HepG2 (cell line): ENCODE data around the gene CDK17. TPM values are rescaled to one million over a fixed set of nuclear protein-coding genes. Genes with fewer than 3 reads are reported as not detected.

Experiments
- ATAC-seq: fragments of 200-7000 bp; cut with Tn5 transposase; 3 replicates; pipeline ENCODE4 v1.9.1; 2020; ENCODE audit warnings: mild to moderate bottlenecking, moderate library complexity
- BruUV-seq: library from RNA; stranded (reverse); fragments of 400-500 nt; replicated peaks from 2 replicates; lab custom pipeline; 2021; lab: Mats Ljungman, UMichigan
- CTCF ChIA-PET: fragments of 300-600 bp; formaldehyde crosslinking; extraction: SDS; loops from one replicate; lab custom pipeline; 2021; ENCODE audit warnings: low total read pairs, inconsistent platforms, low intra/inter-chr PET ratio; lab: Yijun Ruan, JAX
- POLR2A ChIA-PET: fragments of 350-600 bp; sonication (Branson Sonifier 250); formaldehyde crosslinking; loops from one replicate; lab custom pipeline; 2020; ENCODE audit warnings: antibody characterized with exemption, inconsistent platforms; lab: Yijun Ruan, JAX
- DNase-seq: peaks from one replicate; pipeline ENCODE4 v3.0.0-alpha.2; 2015; ENCODE audit warnings: low spot score
- FAIRE-seq: peaks from 3 replicates; lab custom pipeline; 2011; peaks lifted over from hg19 to GRCh38; lab: Jason Lieb, UNC
- H2AFZ ChIP-seq: one replicate; pipeline ENCODE4 v1.6.1; 2011; ENCODE audit warnings: low read length, inconsistent platforms
- H3K27ac ChIP-seq: fragments of 300-600 bp; 3 replicates; pipeline ENCODE4 v1.8.0; 2011; ENCODE audit warnings: mixed run types, mild to moderate bottlenecking, mixed read lengths, low read length, inconsistent platforms; ENCODE audit not compliant: insufficient read depth; ENCODE audit errors: extremely low read length
- H3K27me3 ChIP-seq, 2 experiments: fragments of 200-600 bp in 1 of 2; 2 replicates in 1 of 2; 3 replicates in 1 of 2; pipeline versions ENCODE4 v1.6.0 to v1.8.0; 2011; ENCODE audit warnings: low read length in 2 of 2, mild to moderate bottlenecking in 2 of 2, moderate library complexity in 2 of 2, inconsistent platforms in 1 of 2; ENCODE audit not compliant: insufficient read depth in 2 of 2, control insufficient read depth in 1 of 2
- H3K36me3 ChIP-seq, 2 experiments: fragments of 200-600 bp in 1 of 2; replicated peaks in 1 of 2; 2 replicates in 1 of 2; 3 replicates in 1 of 2; pipeline versions ENCODE4 v1.5.1 to v1.8.0; 2011; ENCODE audit warnings: low read length in 2 of 2, inconsistent platforms in 1 of 2; ENCODE audit not compliant: insufficient read depth in 2 of 2, control insufficient read depth in 1 of 2
- H3K4me1 ChIP-seq: 2 replicates; pipeline ENCODE4 v1.5.1; 2012; ENCODE audit warnings: low read length, inconsistent platforms; ENCODE audit not compliant: insufficient read depth
- H3K4me2 ChIP-seq: 2 replicates; pipeline ENCODE4 v1.6.0; 2011; ENCODE audit warnings: low read depth, low read length, inconsistent platforms
- H3K4me3 ChIP-seq, 3 experiments: fragments of 200-600 bp in 1 of 3; sonication (generic), shearing (Covaris generic) in 1 of 3; replicated peaks in 1 of 3; 2 replicates each; pipeline ENCODE4 v1.5.1; 2011 to 2016; ENCODE audit warnings: low read length in 3 of 3, inconsistent platforms in 2 of 3, low read depth in 2 of 3, mild to moderate bottlenecking in 2 of 3, control low read depth in 1 of 3, mixed read lengths in 1 of 3; ENCODE audit not compliant: insufficient read depth in 1 of 3
- H3K79me2 ChIP-seq: one replicate; pipeline ENCODE4 v1.6.1; 2011; ENCODE audit warnings: low read length, inconsistent platforms; ENCODE audit not compliant: insufficient read depth
- H3K9ac ChIP-seq: 2 replicates; pipeline ENCODE4 v1.6.0; 2011; ENCODE audit warnings: mild to moderate bottlenecking, low read depth, low read length, inconsistent platforms; ENCODE audit not compliant: insufficient read depth
- H3K9me3 ChIP-seq: 2 replicates; pipeline ENCODE4 v1.5.1; 2012; ENCODE audit warnings: mild to moderate bottlenecking, low read length
- H4K20me1 ChIP-seq: 2 replicates; pipeline ENCODE4 v1.6.0; 2011; ENCODE audit warnings: inconsistent platforms, mild to moderate bottlenecking, low read length, moderate library complexity; ENCODE audit not compliant: insufficient read depth
- FOXP1 ChIP-seq, 2 experiments: fragments of 450-650 bp in 1 of 2; IDR thresholded peaks; 2 replicates each; pipeline ENCODE4 v1.6.1; 2017 to 2018; ENCODE audit warnings: antibody characterized with exemption in 1 of 2
- HNRNPH1 ChIP-seq: fragments of 200-400 bp; formaldehyde crosslinking; optimal IDR thresholded peaks from 2 replicates; pipeline ENCODE3; 2017; ENCODE audit warnings: mild to moderate bottlenecking, low read depth, low read length
- LBX2 ChIP-seq: sonication (generic); formaldehyde crosslinking; IDR thresholded peaks from 2 replicates; pipeline ENCODE4 v1.5.0; 2020; ENCODE audit warnings: missing genetic modification reagents, mild to moderate bottlenecking, borderline replicate concordance
- MXD1 ChIP-seq: sonication (generic); formaldehyde crosslinking; IDR thresholded peaks from 2 replicates; pipeline ENCODE4 v1.4.0; 2020; ENCODE audit warnings: mild to moderate bottlenecking, missing genetic modification reagents
- MXI1 ChIP-seq: IDR thresholded peaks from 3 replicates; pipeline ENCODE4 v1.6.1; 2012; ENCODE audit warnings: low read depth, low read length, inconsistent platforms, borderline replicate concordance
- NCOA2 ChIP-seq: sonication (generic); formaldehyde crosslinking; IDR thresholded peaks from 2 replicates; pipeline ENCODE4 v1.8.0; 2022; ENCODE audit warnings: inconsistent platforms
- SNAPC4 ChIP-seq: sonication (generic); formaldehyde crosslinking; IDR thresholded peaks from 2 replicates; pipeline ENCODE4 v1.4.0; 2020; ENCODE audit warnings: mild to moderate bottlenecking, missing genetic modification reagents
- ZBTB26 ChIP-seq: IDR thresholded peaks from 2 replicates; pipeline ENCODE4 v1.6.1; 2016; ENCODE audit warnings: missing compliant biosample characterization, missing genetic modification reagents, borderline replicate concordance
- ZC3H13 ChIP-seq: sonication (generic); formaldehyde crosslinking; IDR thresholded peaks from 2 replicates; pipeline ENCODE4 v1.8.1; 2023; ENCODE audit warnings: mild to moderate bottlenecking, missing genetic modification reagents, moderate library complexity
- ZNF12 ChIP-seq: sonication (generic); formaldehyde crosslinking; IDR thresholded peaks from 2 replicates; pipeline ENCODE4 v1.5.0; 2020; ENCODE audit warnings: missing genetic modification reagents
- ZNF24 ChIP-seq: fragments of 450-650 bp; IDR thresholded peaks from 2 replicates; pipeline ENCODE4 v1.6.1; 2017; ENCODE audit warnings: antibody characterized with exemption, mild to moderate bottlenecking
- ZNF34 ChIP-seq: sonication (generic); formaldehyde crosslinking; IDR thresholded peaks from 2 replicates; pipeline ENCODE4 v1.4.0; 2020; ENCODE audit warnings: mild to moderate bottlenecking, missing genetic modification reagents, borderline replicate concordance
- ZNF550 ChIP-seq: sonication (generic); formaldehyde crosslinking; IDR thresholded peaks from 2 replicates; pipeline ENCODE4 v1.4.0; 2020; ENCODE audit warnings: mild to moderate bottlenecking, missing genetic modification reagents, borderline replicate concordance
- WGBS: methylation state at CpG from one replicate; pipeline ENCODE4 v1.1.6; 2017; ENCODE audit warnings: low lambda C conversion rate; 5-methylcytosine and 5-hydroxymethylcytosine counted together
- in situ Hi-C: cut with HindIII; loops from 2 replicates; pipeline ENCODE4 v1.10.0; 2017; ENCODE audit warnings: low pct_unique_long_range_greater_than_20kb; ENCODE audit not compliant: extremely low pct_ligation_motif_present
- intact Hi-C: fragments of 100-400 bp; cut with micrococcal nuclease; formaldehyde crosslinking; loops from one replicate; pipeline ENCODE4 v1.10.0; 2022; ENCODE audit not compliant: unreplicated experiment
- polyA plus RNA-seq, 8 experiments: library from polyadenylated mRNA; depleted of rRNA in 3 of 8; stranded (reverse) in 7 of 8; unstranded in 1 of 8; fragments of >200 nt; fragmentation: Illumina TruSeq in 4 of 8; extraction: Trizol in 4 of 8; gene quantifications; 2 replicates each; pipeline versions ENCODE4 v1.2.1 to v1.2.3, GENCODE V29; 2011 to 2016; ENCODE audit warnings: low read depth in 4 of 8, missing spikeins in 1 of 8, mixed read lengths in 1 of 8; ENCODE audit not compliant: insufficient read depth in 1 of 8
- total RNA-seq, 5 experiments: library from RNA; depleted of rRNA; stranded (reverse); fragments of >200 nt; fragmentation: Illumina TruSeq; extraction: Trizol; gene quantifications; 2 replicates each; pipeline ENCODE4 v1.2.3, GENCODE V29; 2016; ENCODE audit warnings: low read depth in 1 of 5

CDK17 gene
- total and polyA plus RNA-seq, 2 of the 13 experiments (the other 11 are each of a cell fraction or from before 2014, with no cell fraction given), result 9.9 to 22.3 TPM

GRCh38 chr12:96383991-96384390 is 16.2 kb downstream of the CDK17 start:
- no TSS peak for BruUV-seq
- H3K27ac ChIP-seq, result no peak overlapping the region
- no peak overlapping the region for H2AFZ ChIP-seq
- intact Hi-C loops (no loop called here), in situ Hi-C loops (no loop called here)
- WGBS, result 98% methylated on average over 1 of the region's 1 CpG
- H3K9ac ChIP-seq, result no peak overlapping the region
- ATAC-seq (no peak), DNase-seq (no peak), FAIRE-seq (peak; percentile 8)
- peaks cover 14% of the 10 kb centered on the region; the same call in 1 of the 2 replicates for H3K9me3 ChIP-seq
- no peaks in the 10 kb centered on the region for H3K4me1 ChIP-seq
- H3K4me3 ChIP-seq, result no peak overlapping the region
- CTCF ChIA-PET, result no interaction called here
- H3K27me3 ChIP-seq, result no peaks in the 10 kb centered on the region
- 0 out of 2 replicates have a peak, but pooled peaks cover 6% of the 10 kb centered on the region for H4K20me1 ChIP-seq
- no peak overlapping the region for H3K4me2 ChIP-seq
- peaks cover 90% of the 10 kb centered on the region for H3K79me2 ChIP-seq
- POLR2A ChIA-PET, result no interaction called here
- H3K36me3 ChIP-seq, result peaks cover 0 to 3% of the 10 kb centered on the region in 2 experiments; a peak in 1 of 5 replicates
- no peak for TF ChIP-seq FOXP1 (IDR thresholded peaks at IDR 0.05)
- TF ChIP-seq FOXP1 (CRISPR knock-in tag; IDR thresholded peaks at IDR 0.05), result no peak
- TF ChIP-seq ZNF550 (CRISPR knock-in tag), result no peak
- TF ChIP-seq SNAPC4, result no peak
- TF ChIP-seq NCOA2 (CRISPR knock-in tag), result no peak
- TF ChIP-seq ZNF24, result no peak
- no peak for TF ChIP-seq MXI1
- TF ChIP-seq ZBTB26 (CRISPR knock-in tag), result no peak
- TF ChIP-seq ZNF12 (CRISPR knock-in tag), result no peak
- TF ChIP-seq ZC3H13 (CRISPR knock-in tag), result no peak
- TF ChIP-seq ZNF34, result no peak
- TF ChIP-seq HNRNPH1, result no peak
- TF ChIP-seq MXD1, result no peak
- TF ChIP-seq LBX2 (CRISPR knock-in tag), result no peak
